ENCODE data around the gene ERFE. TPM values are rescaled to one million over a fixed set of nuclear protein-coding genes. Genes with fewer than 3 reads are reported as not detected.

ERFE gene
- total RNA-seq, 1 experiment from 2014 or later = 4.5 TPM

- no peaks in the 10 kb centered on the region for H3K9me3 Mint-ChIP-seq
- H3K27ac Mint-ChIP-seq = no peak overlapping the region
- ATAC-seq (no peak), DNase-seq (ENCODE audit: low spot score) (no peak)
- CTCF ChIA-PET = no interaction called here
- no peaks in the 10 kb centered on the region for H3K4me1 Mint-ChIP-seq
- no peak overlapping the region for H3K4me3 Mint-ChIP-seq
- POLR2A ChIA-PET = no interaction called here
- H3K27me3 Mint-ChIP-seq (ENCODE audit: low read depth) = no peaks in the 10 kb centered on the region
- H3K36me3 Mint-ChIP-seq = no peaks in the 10 kb centered on the region
- TF ChIP-seq PRRX2 (CRISPR knock-in tag; IDR thresholded peaks at IDR 0.05) = no peak
- no peak for TF ChIP-seq TCF7 (CRISPR knock-in tag; IDR thresholded peaks at IDR 0.05; ENCODE audit: low read depth)
- no peak for TF ChIP-seq CREM (CRISPR knock-in tag; IDR thresholded peaks at IDR 0.05)
- TF ChIP-seq MYBL2 (CRISPR knock-in tag; IDR thresholded peaks at IDR 0.05) = no peak
Observed at GRCh38 chr2:238122287-238123217, 36.2 kb upstream of the ERFE start.

- H3K36me3 Mint-ChIP-seq = no peaks in the 10 kb centered on the region
- CTCF ChIA-PET = interaction anchor here (1.0 kb wide), 1 partner anchor 136 kb away, joined by 3 read pairs; no protein-coding TSS in a partner anchor
- no peak overlapping the region for H3K27ac Mint-ChIP-seq
- H3K4me1 Mint-ChIP-seq = no peaks in the 10 kb centered on the region
- no peak for ATAC-seq
- no peaks in the 10 kb centered on the region for H3K9me3 Mint-ChIP-seq
- POLR2A ChIA-PET = no interaction called here
- TF ChIP-seq NR1H2 (CRISPR knock-in tag; IDR thresholded peaks at IDR 0.05) (no peak), OVOL2 (CRISPR knock-in tag; IDR thresholded peaks at IDR 0.05; ENCODE audit: borderline replicate concordance) (no peak)
- no peaks in the 10 kb centered on the region for H3K27me3 Mint-ChIP-seq (ENCODE audit: low read depth)
- no peak overlapping the region for H3K4me3 Mint-ChIP-seq
- no peak for DNase-seq (ENCODE audit: low spot score)
Observed at GRCh38 chr2:238123218-238123971, 35.4 kb upstream of the ERFE start.

- ATAC-seq (no peak), DNase-seq (ENCODE audit: low spot score) (no peak)
- no peaks in the 10 kb centered on the region for H3K4me1 Mint-ChIP-seq
- no peak overlapping the region for H3K4me3 Mint-ChIP-seq
- POLR2A ChIA-PET = no interaction called here
- no peaks in the 10 kb centered on the region for H3K36me3 Mint-ChIP-seq
- H3K27ac Mint-ChIP-seq = no peak overlapping the region
- CTCF ChIA-PET = interaction anchor here (1.0 kb wide), 1 partner anchor 136 kb away, joined by 3 read pairs; no protein-coding TSS in a partner anchor
- TF ChIP-seq ELF4 (CRISPR knock-in tag; IDR thresholded peaks at IDR 0.05; ENCODE audit: low read depth) = no peak
- no peak for TF ChIP-seq CTCF (IDR thresholded peaks at IDR 0.05)
- no peak for TF ChIP-seq JAZF1 (CRISPR knock-in tag; IDR thresholded peaks at IDR 0.05)
- no peak for TF ChIP-seq CDX4 (CRISPR knock-in tag; IDR thresholded peaks at IDR 0.05; ENCODE audit: borderline replicate concordance)
- no peak for TF ChIP-seq ESRRA (CRISPR knock-in tag; IDR thresholded peaks at IDR 0.05; ENCODE audit: borderline replicate concordance)
- TF ChIP-seq FOXP1 (CRISPR knock-in tag; IDR thresholded peaks at IDR 0.05; ENCODE audit: borderline replicate concordance) = no peak
- TF ChIP-seq NFE2L1 (CRISPR knock-in tag; IDR thresholded peaks at IDR 0.05) = no peak
- no peak for TF ChIP-seq SMAD3 (CRISPR knock-in tag; IDR thresholded peaks at IDR 0.05; ENCODE audit: borderline replicate concordance)
- TF ChIP-seq ZSCAN18 (CRISPR knock-in tag; IDR thresholded peaks at IDR 0.05) = no peak
- TF ChIP-seq ZNF281 (CRISPR knock-in tag; IDR thresholded peaks at IDR 0.05) = no peak
- TF ChIP-seq MLX (CRISPR knock-in tag; IDR thresholded peaks at IDR 0.05) = no peak
- TF ChIP-seq ZNF317 (CRISPR knock-in tag; IDR thresholded peaks at IDR 0.05; ENCODE audit: borderline replicate concordance, low read depth) = no peak
- no peak for TF ChIP-seq SMAD4 (CRISPR knock-in tag; IDR thresholded peaks at IDR 0.05)
- TF ChIP-seq ZNF121 (CRISPR knock-in tag; IDR thresholded peaks at IDR 0.05) = no peak
- TF ChIP-seq ZNF219 (CRISPR knock-in tag; IDR thresholded peaks at IDR 0.05; ENCODE audit: borderline replicate concordance) = no peak
- no peak for TF ChIP-seq ZMAT4 (CRISPR knock-in tag; IDR thresholded peaks at IDR 0.05)
- TF ChIP-seq FOXJ3 (CRISPR knock-in tag; IDR thresholded peaks at IDR 0.05; ENCODE audit: borderline replicate concordance) = no peak
- H3K9me3 Mint-ChIP-seq = no peaks in the 10 kb centered on the region
- no peaks in the 10 kb centered on the region for H3K27me3 Mint-ChIP-seq (ENCODE audit: low read depth)
Observed at GRCh38 chr2:238123991-238124470, 34.7 kb upstream of the ERFE start.

Measured in WTC11 (cell line).